ENCODE data around the gene NPW. TPM values are rescaled to one million over a fixed set of nuclear protein-coding genes. Genes with fewer than 3 reads are reported as not detected.
A peak's percentile ranks its signal among the peaks of the same experiment; 100 is the strongest.

Gene NPW
- total and polyA plus RNA-seq, 9 of the 15 experiments (the other 6 are each of a cell fraction or from before 2014, with no cell fraction given) = 0.14 to 4.0 (median 2.6) TPM; not detected in 4

- no TSS peak for BruUV-seq (replicated peaks)
- FAIRE-seq (no peak), DNase-seq (ENCODE audit: extremely low read depth in 1 of 4, low spot score in 3 of 4) (no peak), ATAC-seq (peak; percentile 29)
- H3K4me1 ChIP-seq (replicated peaks in 1 of 2; ENCODE audit: control insufficient read depth in 2 of 2, insufficient read depth in 2 of 2, low read length in 2 of 2) = peaks cover 9 to 35% of the 10 kb centered on the region in 2 experiments
- no peaks in the 10 kb centered on the region for H3K36me3 ChIP-seq (ENCODE audit: control insufficient read depth, insufficient read depth, low read length)
- ChIA-PET CTCF (ENCODE audit: low intra/inter-chr PET ratio) (interaction anchor here (0.9 kb wide), 1 partner anchor 904 kb away, joined by 3 read pairs; no protein-coding TSS in a partner anchor), POLR2A (no interaction called here)
- H2AFZ ChIP-seq (ENCODE audit: low read depth, low read length) = peak overlapping the region; percentile 1; the same call in 1 of the 2 replicates
- WGBS (ENCODE audit: insufficient coverage, low coverage, missing lambda C conversion rate) = 43% methylated on average over 24 of the region's 24 CpGs
- no peaks in the 10 kb centered on the region for H3K27me3 ChIP-seq (ENCODE audit: control insufficient read depth in 2 of 2, insufficient read depth in 2 of 2, low read length in 2 of 2)
- intact Hi-C loops (cut with micrococcal nuclease) = no loop called here
- H3K9me3 ChIP-seq (replicated peaks; ENCODE audit: control insufficient read depth, insufficient read depth, low read depth, low read length) = no peaks in the 10 kb centered on the region
- H3K27ac ChIP-seq (ENCODE audit: extremely low read depth, low read depth, low read length) = no peak overlapping the region
- H4K20me1 ChIP-seq (replicated peaks; ENCODE audit: control insufficient read depth, insufficient read depth, low read length) = no peaks in the 10 kb centered on the region
- no peaks in the 10 kb centered on the region for H3K9me1 ChIP-seq (ENCODE audit: control insufficient read depth, insufficient read depth, low read length)
- H3K79me2 ChIP-seq (ENCODE audit: control insufficient read depth, insufficient read depth, low read length) = peaks cover 7% of the 10 kb centered on the region
- no peak overlapping the region for H3K4me3 ChIP-seq
- peak overlapping the region in 1 of 2 experiments; percentile 90; a peak in 2 of 4 replicates for H3K9ac ChIP-seq (ENCODE audit: insufficient read depth in 1 of 2, low read depth in 2 of 2, low read length in 2 of 2)
- in situ Hi-C loops (cut with MboI) = no loop called here
- H3K4me2 ChIP-seq (ENCODE audit: insufficient read depth, low read length) = no peak overlapping the region
- TF ChIP-seq SMARCA5 (IDR thresholded peaks at IDR 0.05) (no peak), RBM34 (IDR thresholded peaks at IDR 0.05; ENCODE audit: borderline replicate concordance, insufficient read depth, low read length) (no peak), ZBTB33 (CRISPR knock-in tag; IDR thresholded peaks at IDR 0.05) (peak; percentile 18; the same call in 1 of the 2 replicates), ZNF561 (CRISPR knock-in tag; conservative IDR thresholded peaks at IDR 0.05) (no peak), ZKSCAN1 (IDR thresholded peaks at IDR 0.05; ENCODE audit: low read depth, low read length) (no peak), FOXP1 (CRISPR knock-in tag; IDR thresholded peaks at IDR 0.05) (no peak), CEBPB (tag; IDR thresholded peaks at IDR 0.05) (peak; percentile 69), EZH2 (IDR thresholded peaks at IDR 0.05; ENCODE audit: borderline replicate concordance, low read depth, low read length) (no peak), ETV5 (CRISPR knock-in tag; IDR thresholded peaks at IDR 0.05; ENCODE audit: low read depth) (no peak), ZNF143 (CRISPR knock-in tag; IDR thresholded peaks at IDR 0.05) (no peak), XRCC5 (IDR thresholded peaks at IDR 0.05; ENCODE audit: low read depth, low read length) (no peak), HCFC1 (IDR thresholded peaks at IDR 0.05; ENCODE audit: low read depth, low read length) (no peak), ATF1 (CRISPR knock-in tag; IDR thresholded peaks at IDR 0.05) (no peak), ATF1 (tag; IDR thresholded peaks at IDR 0.05) (0 out of 2 replicates have a peak, but pooled peaks have one; percentile 9), ZFX (CRISPR knock-in tag; IDR thresholded peaks at IDR 0.05) (no peak), ZNF668 (CRISPR knock-in tag; IDR thresholded peaks at IDR 0.05) (no peak), TARDBP (IDR thresholded peaks at IDR 0.05) (no peak), PBX2 (CRISPR knock-in tag; IDR thresholded peaks at IDR 0.05; ENCODE audit: low read depth) (no peak), PBX2 (tag; conservative IDR thresholded peaks at IDR 0.05; ENCODE audit: low read depth) (no peak), ZNF224 (CRISPR knock-in tag; IDR thresholded peaks at IDR 0.05) (no peak)
Observed at GRCh38 chr16:2015117-2015946, 4.3 kb upstream of the NPW start.

Data from K562 (cell line).